HG03342 (cell line): ENCODE measurements around the gene ZCRB1.

Source experiments
- ATAC-seq: cut with Tn5 transposase; IDR thresholded peaks from one replicate; pipeline ENCODE4 v1.9.1; 2021; ENCODE audit warnings: mild to moderate bottlenecking, moderate library complexity; ENCODE audit not compliant: unreplicated experiment

ZCRB1 gene

GRCh38 chr12:42281844-42282243, 44.0 kb downstream of the ZCRB1 start:
- no peak for ATAC-seq

GRCh38 chr12:42281278-42281677, 44.6 kb downstream of the ZCRB1 start:
- ATAC-seq, result no peak

GRCh38 chr12:42278128-42278510, 47.8 kb downstream of the ZCRB1 start:
- ATAC-seq, result no peak

- no peak for ATAC-seq
These were observed 48.3 kb downstream of the ZCRB1 start for GRCh38 chr12:42277396-42278127.

GRCh38 chr12:42275499-42275898, 50.4 kb downstream of the ZCRB1 start:
- no peak for ATAC-seq

GRCh38 chr12:42273706-42274105, 52.2 kb downstream of the ZCRB1 start:
- no peak for ATAC-seq

- no peak for ATAC-seq
These were observed 55.3 kb downstream of the ZCRB1 start for GRCh38 chr12:42270596-42270995.

GRCh38 chr12:42267413-42268190, 58.3 kb downstream of the ZCRB1 start:
- ATAC-seq, result no peak

- ATAC-seq, result no peak
These were observed 59.2 kb downstream of the ZCRB1 start for GRCh38 chr12:42266579-42267230.

GRCh38 chr12:42262271-42262670, 63.6 kb downstream of the ZCRB1 start:
- no peak for ATAC-seq
